Hypothalamus (tissue), 51 donors: ENCODE measurements around the gene TSPEAR.
A peak's percentile ranks its signal among the peaks of the same experiment; 100 is the strongest.

Source experiments
- DNase-seq, 51 donors: peaks; one replicate each; lab custom pipeline; 2025; lab: John Stamatoyannopoulos, UW

The TSPEAR gene

GRCh38 chr21:44498280-44499210, 212.8 kb downstream of the TSPEAR start:
- no peak for DNase-seq

- no peak for DNase-seq
Measured at GRCh38 chr21:44497703-44498126, 213.7 kb downstream of the TSPEAR start.

GRCh38 chr21:44496564-44497550, 214.5 kb downstream of the TSPEAR start:
- peak in 1 of 51 donors; percentile 16 for DNase-seq

- no peak for DNase-seq
Measured at GRCh38 chr21:44495611-44496563, 215.5 kb downstream of the TSPEAR start.

GRCh38 chr21:44494956-44495355, 216.4 kb downstream of the TSPEAR start:
- DNase-seq: no peak

GRCh38 chr21:44494418-44494817, 217.0 kb downstream of the TSPEAR start:
- no peak for DNase-seq

GRCh38 chr21:44492567-44493385, 218.6 kb downstream of the TSPEAR start:
- DNase-seq: no peak

GRCh38 chr21:44490816-44491215, 220.6 kb downstream of the TSPEAR start:
- DNase-seq: no peak

- DNase-seq: no peak
Measured at GRCh38 chr21:44490405-44490804, 221.0 kb downstream of the TSPEAR start.

GRCh38 chr21:44489962-44490361, 221.4 kb downstream of the TSPEAR start:
- DNase-seq: no peak

GRCh38 chr21:44487831-44488230, 223.5 kb downstream of the TSPEAR start:
- no peak for DNase-seq

GRCh38 chr21:44486302-44486701, 225.1 kb downstream of the TSPEAR start:
- no peak for DNase-seq

GRCh38 chr21:44485796-44486195, 225.6 kb downstream of the TSPEAR start:
- no peak for DNase-seq

- DNase-seq: no peak
Measured at GRCh38 chr21:44485254-44485793, 226.0 kb downstream of the TSPEAR start.

- no peak for DNase-seq
Measured at GRCh38 chr21:44484498-44485253, 226.7 kb downstream of the TSPEAR start.

GRCh38 chr21:44483288-44484237, 227.8 kb downstream of the TSPEAR start:
- no peak for DNase-seq
